Liver (tissue), 3 donors: ENCODE results near the gene PPP1R36.
"Not testable (repeated sequence)": the region's sequence is repeated elsewhere in the genome, so short reads cannot be mapped to it uniquely, and the experiment has no call there.

Source experiments
- RAD21 ChIP-seq, 2 donors: IDR thresholded peaks; 2 replicates each; pipeline ENCODE4 v1.6.1; 2016; ENCODE audit warnings: antibody characterized with exemption in 2 of 2, mild to moderate bottlenecking in 2 of 2
- TF ChIP-seq, protein P1 (sequence below): IDR thresholded peaks from 2 replicates; pipeline ENCODE4 v1.6.1; 2016; ENCODE audit warnings: antibody characterized with exemption
- TF ChIP-seq, protein P2 (sequence below): fragments of 150-350 bp; IDR thresholded peaks from 2 replicates; pipeline ENCODE4 v1.5.1; 2017; ENCODE audit warnings: improper control_type of control experiment, low read depth, low read length; ENCODE audit not compliant: missing input control
- TF ChIP-seq, protein P3 (sequence below): IDR thresholded peaks from 2 replicates; pipeline ENCODE4 v1.6.1; 2016; ENCODE audit warnings: antibody characterized with exemption
- TF ChIP-seq, protein P4 (sequence below): IDR thresholded peaks from 2 replicates; pipeline ENCODE4 v1.6.1; 2016; ENCODE audit warnings: antibody characterized with exemption
- donor health status: healthy.
- donor health status: healthy.

DNA sequence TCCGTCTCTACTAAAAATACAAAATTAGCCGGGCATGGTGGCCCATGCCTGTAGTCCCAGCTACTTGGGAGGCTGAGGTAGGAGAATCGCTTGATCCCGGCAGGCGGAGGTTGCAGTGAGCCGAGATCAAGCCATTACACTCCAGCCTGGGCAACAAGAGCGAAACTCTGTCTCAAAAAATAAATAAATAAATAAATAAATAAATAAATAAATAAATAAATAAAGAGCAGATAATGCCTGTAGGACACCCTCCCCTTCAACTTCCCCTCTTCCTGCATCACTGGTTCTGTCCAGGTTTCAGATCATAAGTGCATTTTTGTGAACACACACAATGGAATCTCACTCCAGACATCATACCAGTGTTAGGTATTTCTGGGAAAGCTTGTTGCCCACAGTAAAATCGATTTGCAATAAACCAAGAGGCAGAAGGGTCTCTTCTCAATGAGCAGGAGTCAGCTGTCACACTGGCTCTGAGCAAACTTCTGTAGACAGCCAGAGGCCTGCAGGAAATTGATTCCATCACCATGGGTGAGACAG, 68.2 kb downstream of the PPP1R36 start:
- not testable (repeated sequence) for TF ChIP-seq RAD21 (IDR thresholded peaks at IDR 0.05)
- TF ChIP-seq, protein P1, sequence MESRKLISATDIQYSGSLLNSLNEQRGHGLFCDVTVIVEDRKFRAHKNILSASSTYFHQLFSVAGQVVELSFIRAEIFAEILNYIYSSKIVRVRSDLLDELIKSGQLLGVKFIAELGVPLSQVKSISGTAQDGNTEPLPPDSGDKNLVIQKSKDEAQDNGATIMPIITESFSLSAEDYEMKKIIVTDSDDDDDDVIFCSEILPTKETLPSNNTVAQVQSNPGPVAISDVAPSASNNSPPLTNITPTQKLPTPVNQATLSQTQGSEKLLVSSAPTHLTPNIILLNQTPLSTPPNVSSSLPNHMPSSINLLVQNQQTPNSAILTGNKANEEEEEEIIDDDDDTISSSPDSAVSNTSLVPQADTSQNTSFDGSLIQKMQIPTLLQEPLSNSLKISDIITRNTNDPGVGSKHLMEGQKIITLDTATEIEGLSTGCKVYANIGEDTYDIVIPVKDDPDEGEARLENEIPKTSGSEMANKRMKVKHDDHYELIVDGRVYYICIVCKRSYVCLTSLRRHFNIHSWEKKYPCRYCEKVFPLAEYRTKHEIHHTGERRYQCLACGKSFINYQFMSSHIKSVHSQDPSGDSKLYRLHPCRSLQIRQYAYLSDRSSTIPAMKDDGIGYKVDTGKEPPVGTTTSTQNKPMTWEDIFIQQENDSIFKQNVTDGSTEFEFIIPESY = not testable (repeated sequence)
- TF ChIP-seq, protein P2, sequence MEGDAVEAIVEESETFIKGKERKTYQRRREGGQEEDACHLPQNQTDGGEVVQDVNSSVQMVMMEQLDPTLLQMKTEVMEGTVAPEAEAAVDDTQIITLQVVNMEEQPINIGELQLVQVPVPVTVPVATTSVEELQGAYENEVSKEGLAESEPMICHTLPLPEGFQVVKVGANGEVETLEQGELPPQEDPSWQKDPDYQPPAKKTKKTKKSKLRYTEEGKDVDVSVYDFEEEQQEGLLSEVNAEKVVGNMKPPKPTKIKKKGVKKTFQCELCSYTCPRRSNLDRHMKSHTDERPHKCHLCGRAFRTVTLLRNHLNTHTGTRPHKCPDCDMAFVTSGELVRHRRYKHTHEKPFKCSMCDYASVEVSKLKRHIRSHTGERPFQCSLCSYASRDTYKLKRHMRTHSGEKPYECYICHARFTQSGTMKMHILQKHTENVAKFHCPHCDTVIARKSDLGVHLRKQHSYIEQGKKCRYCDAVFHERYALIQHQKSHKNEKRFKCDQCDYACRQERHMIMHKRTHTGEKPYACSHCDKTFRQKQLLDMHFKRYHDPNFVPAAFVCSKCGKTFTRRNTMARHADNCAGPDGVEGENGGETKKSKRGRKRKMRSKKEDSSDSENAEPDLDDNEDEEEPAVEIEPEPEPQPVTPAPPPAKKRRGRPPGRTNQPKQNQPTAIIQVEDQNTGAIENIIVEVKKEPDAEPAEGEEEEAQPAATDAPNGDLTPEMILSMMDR = not testable (repeated sequence)
- TF ChIP-seq, protein P3, sequence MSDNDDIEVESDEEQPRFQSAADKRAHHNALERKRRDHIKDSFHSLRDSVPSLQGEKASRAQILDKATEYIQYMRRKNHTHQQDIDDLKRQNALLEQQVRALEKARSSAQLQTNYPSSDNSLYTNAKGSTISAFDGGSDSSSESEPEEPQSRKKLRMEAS = not testable (repeated sequence)
- TF ChIP-seq, protein P4, sequence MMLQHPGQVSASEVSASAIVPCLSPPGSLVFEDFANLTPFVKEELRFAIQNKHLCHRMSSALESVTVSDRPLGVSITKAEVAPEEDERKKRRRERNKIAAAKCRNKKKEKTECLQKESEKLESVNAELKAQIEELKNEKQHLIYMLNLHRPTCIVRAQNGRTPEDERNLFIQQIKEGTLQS = not testable (repeated sequence)
